ENCODE data around the gene MTHFD1. TPM values are rescaled to one million over a fixed set of nuclear protein-coding genes. Genes with fewer than 3 reads are reported as not detected.

The MTHFD1 gene
- total and polyA plus RNA-seq, 12 donors, result 34.5 to 85.2 (median 66.0) TPM

DNA sequence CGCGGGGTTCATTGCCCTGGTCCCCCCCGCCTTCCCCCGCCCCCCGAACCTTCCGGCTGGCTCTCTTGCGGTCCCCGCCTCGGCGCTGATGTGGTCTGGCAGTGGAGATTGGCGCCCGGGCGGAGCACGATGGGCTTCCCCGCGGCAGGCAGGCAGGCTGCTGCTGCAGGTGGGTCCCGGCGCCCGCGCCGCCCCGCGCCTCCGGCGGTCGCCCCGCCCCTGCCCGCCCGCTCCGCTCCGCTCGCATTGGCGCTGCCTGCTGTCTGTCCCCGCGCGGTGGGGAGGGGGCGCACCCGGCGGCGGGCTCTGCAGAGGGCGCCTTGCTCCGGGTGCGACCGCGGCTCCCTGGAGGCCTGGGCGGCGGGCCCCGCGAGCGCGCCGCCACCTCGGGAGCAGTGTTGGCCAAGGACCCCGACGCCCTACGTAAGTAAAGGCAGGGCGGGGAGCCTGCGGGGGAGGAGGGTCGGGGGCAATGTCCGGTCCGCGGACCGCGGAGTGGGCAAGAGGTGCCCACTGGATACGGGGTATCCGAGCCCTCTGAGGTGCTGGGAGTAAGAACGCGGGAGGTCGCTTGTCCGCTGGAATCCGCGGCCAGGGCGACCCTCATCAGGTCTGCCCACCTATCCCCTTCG is 77.2 kb downstream of the MTHFD1 start, which contains the start of gene AKAP5:
TSS of gene AKAP5 (plus strand) at position 309 of the 632 bp plus-strand sequence. CDS start 2,896 bp downstream, outside the sequence.
- intact Hi-C loops (cut with DNase I), result no loop called here
- TF ChIP-seq, protein P1, sequence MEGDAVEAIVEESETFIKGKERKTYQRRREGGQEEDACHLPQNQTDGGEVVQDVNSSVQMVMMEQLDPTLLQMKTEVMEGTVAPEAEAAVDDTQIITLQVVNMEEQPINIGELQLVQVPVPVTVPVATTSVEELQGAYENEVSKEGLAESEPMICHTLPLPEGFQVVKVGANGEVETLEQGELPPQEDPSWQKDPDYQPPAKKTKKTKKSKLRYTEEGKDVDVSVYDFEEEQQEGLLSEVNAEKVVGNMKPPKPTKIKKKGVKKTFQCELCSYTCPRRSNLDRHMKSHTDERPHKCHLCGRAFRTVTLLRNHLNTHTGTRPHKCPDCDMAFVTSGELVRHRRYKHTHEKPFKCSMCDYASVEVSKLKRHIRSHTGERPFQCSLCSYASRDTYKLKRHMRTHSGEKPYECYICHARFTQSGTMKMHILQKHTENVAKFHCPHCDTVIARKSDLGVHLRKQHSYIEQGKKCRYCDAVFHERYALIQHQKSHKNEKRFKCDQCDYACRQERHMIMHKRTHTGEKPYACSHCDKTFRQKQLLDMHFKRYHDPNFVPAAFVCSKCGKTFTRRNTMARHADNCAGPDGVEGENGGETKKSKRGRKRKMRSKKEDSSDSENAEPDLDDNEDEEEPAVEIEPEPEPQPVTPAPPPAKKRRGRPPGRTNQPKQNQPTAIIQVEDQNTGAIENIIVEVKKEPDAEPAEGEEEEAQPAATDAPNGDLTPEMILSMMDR (IDR thresholded peaks at IDR 0.05), result peak in 2 of 9 donors; percentile 2 to 12
- WGBS, 2 donors, result 0% methylated on average over 71 to 74 of the region's 74 CpGs
- ATAC-seq (peak; percentile 80 to 91 (median 90)), DNase-seq (peak; percentile 29 to 59)
- Histone ChIP-seq H3K4me1 (peaks cover 0 to 26% (median 7%) of the 10 kb centered on the region in 9 donors), H3K9me3 (no peaks in the 10 kb centered on the region), H3K4me3 (peak within 1 kb of the TSS; percentile 54 to 82 (median 77)), H3K36me3 (peaks cover 0 to 7% (median 0%) of the 10 kb centered on the region in 9 donors), H3K27me3 (peaks cover 0 to 19% (median 0%) of the 10 kb centered on the region in 7 donors), H3K27ac (peak within 1 kb of the TSS in 6 of 10 donors; percentile 3 to 58 (median 26))

DNA sequence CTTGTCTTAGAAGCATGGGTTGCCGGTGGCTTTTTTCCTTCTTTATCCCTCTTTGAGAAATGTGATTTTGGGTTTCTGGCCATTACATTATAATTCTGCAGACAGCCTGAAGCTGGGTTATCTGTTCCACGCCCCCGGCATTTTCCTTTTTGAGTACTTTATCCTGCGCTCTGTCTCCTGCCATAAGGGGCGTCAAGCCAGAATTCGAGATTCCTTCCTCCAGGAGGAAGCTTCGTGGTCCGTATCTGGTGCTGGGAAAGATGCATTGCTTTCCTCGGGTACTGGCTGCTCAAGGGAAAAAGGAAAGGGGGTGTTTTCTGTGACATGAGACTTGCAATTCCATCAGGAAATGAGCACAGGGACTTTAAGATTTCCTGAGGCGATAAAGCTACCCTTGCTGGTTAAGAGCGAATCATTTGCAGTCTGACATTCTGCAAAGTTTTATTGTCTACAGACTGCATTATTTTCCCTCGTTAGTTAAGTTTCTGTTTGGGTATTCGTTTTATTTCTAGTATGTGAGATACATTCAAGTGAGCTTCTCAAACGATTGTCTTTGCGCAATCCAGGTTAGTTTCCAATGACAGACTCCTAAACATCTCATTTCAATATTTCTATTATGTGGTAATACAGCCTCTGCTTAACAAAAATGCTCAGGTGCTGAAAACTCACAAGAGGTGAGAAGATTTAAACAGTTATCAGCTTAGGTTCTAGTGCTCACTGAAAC is 77.8 kb downstream of the MTHFD1 start:
- Histone ChIP-seq H3K36me3 (peaks cover 0 to 5% (median 0%) of the 10 kb centered on the region in 9 donors), H3K4me1 (peaks cover 0 to 26% (median 7%) of the 10 kb centered on the region in 9 donors), H3K27me3 (peaks cover 0 to 19% (median 0%) of the 10 kb centered on the region in 7 donors), H3K4me3 (peak overlapping the region; percentile 54 to 82 (median 77)), H3K27ac (peak overlapping the region in 5 of 10 donors; percentile 3 to 58 (median 31)), H3K9me3 (no peaks in the 10 kb centered on the region)
- TF ChIP-seq, protein P1 (IDR thresholded peaks at IDR 0.05), result peak in 1 of 9 donors; percentile 12
- 10 to 12% methylated on average over 15 of the region's 15 CpGs for WGBS, 2 donors
- DNase-seq, result peak in 1 of 2 donors; percentile 25
- peak; percentile 50 to 73 (median 56) for ATAC-seq
- intact Hi-C loops (cut with DNase I), result no loop called here

DNA sequence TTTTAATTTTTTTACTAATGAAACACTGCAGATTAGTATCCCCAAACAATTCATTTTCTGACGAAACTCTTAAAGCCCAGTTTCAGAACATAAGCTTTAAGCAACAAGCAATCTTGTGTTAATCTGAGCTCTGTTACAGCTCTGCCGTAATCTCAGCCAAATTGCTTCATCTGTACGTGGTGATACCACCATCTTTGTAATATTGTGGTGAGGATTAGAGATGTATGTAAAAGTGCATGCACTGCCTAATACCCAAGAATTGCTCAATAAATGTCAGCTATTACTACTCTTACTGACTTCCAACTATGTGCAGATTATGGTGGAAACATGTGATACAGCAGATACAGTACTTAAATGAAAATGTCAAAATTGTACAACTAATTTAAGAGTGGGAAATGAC is 78.9 kb downstream of the MTHFD1 start:
- TF ChIP-seq, protein P1 (IDR thresholded peaks at IDR 0.05), result no peak
- Histone ChIP-seq H3K27me3 (peaks cover 0 to 19% (median 0%) of the 10 kb centered on the region in 7 donors), H3K4me3 (no peak overlapping the region), H3K4me1 (peaks cover 0 to 26% (median 7%) of the 10 kb centered on the region in 9 donors), H3K36me3 (peaks cover 0 to 2% (median 0%) of the 10 kb centered on the region in 9 donors), H3K9me3 (no peaks in the 10 kb centered on the region), H3K27ac (no peak overlapping the region)
- WGBS, 2 donors, result 85 to 91% methylated on average over 3 of the region's 3 CpGs
- DNase-seq (no peak), ATAC-seq (no peak)
- intact Hi-C loops (cut with DNase I), result no loop called here

DNA sequence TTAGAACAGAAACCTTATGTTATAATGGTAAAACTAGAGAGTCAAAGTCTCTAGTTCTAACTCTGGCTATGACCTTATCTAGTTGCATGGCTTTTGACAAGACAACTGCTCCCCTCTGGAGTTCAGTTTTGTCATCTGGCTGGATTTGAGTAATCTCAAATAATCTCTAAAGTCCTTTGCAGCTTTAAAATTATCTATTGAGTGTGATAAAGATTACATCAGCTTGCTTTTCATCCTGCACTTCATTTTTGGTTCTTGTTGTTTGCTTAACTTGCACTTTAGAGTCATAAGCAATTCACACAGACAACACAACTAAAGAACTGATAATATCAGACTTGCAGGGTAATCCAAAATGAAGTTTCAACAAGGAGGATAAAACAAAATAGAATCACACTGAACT is 79.4 kb downstream of the MTHFD1 start:
- intact Hi-C loops (cut with DNase I), result no loop called here
- DNase-seq (no peak), ATAC-seq (no peak)
- Histone ChIP-seq H3K27ac (no peak overlapping the region), H3K27me3 (peaks cover 0 to 19% (median 0%) of the 10 kb centered on the region in 7 donors), H3K4me3 (no peak overlapping the region), H3K9me3 (no peaks in the 10 kb centered on the region), H3K4me1 (peaks cover 0 to 26% (median 7%) of the 10 kb centered on the region in 9 donors), H3K36me3 (no peaks in the 10 kb centered on the region)
- TF ChIP-seq, protein P1 (IDR thresholded peaks at IDR 0.05), result no peak
